ENCODE results near the gene RRP15. TPM values are rescaled to one million over a fixed set of nuclear protein-coding genes. Genes with fewer than 3 reads are reported as not detected.

RRP15 gene
- total and polyA plus RNA-seq, 2 donors (not counting 1 experiment from before 2014, with no cell fraction given) = 6.9 to 8.6 TPM

- Histone ChIP-seq H3K4me3 (replicated peaks in 1 of 4; ENCODE audit: control extremely low read depth in 1 of 4, insufficient read depth in 1 of 4, low read depth in 3 of 4, low read length in 4 of 4) (no peak overlapping the region), H3K27me3 (ENCODE audit: control insufficient read depth, insufficient read depth, low read length) (no peaks in the 10 kb centered on the region), H3K36me3 (ENCODE audit: control insufficient read depth, insufficient read depth, low read length) (no peaks in the 10 kb centered on the region), H3K9me3 (ENCODE audit: control insufficient read depth, insufficient read depth, low read depth, low read length) (no peaks in the 10 kb centered on the region), H4K20me1 (ENCODE audit: control insufficient read depth, extremely low read depth, insufficient read depth, low read length) (no peaks in the 10 kb centered on the region), H3K4me2 (ENCODE audit: extremely low read depth, insufficient read depth, low read length) (no peak overlapping the region), H3K4me1 (ENCODE audit: control insufficient read depth, extremely low read depth, insufficient read depth, low read length) (peaks cover 3% of the 10 kb centered on the region), H2AFZ (ENCODE audit: low read length) (no peak overlapping the region), H3K27ac (ENCODE audit: insufficient read depth, low read length) (no peak overlapping the region), H3K79me2 (ENCODE audit: control insufficient read depth, insufficient read depth, low read length) (peaks cover 5% of the 10 kb centered on the region), H3K9ac (ENCODE audit: insufficient read depth, low read length) (no peak overlapping the region)
- DNase-seq (ENCODE audit: low read depth in 2 of 2) = no peak
- TF ChIP-seq CTCF (conservative IDR thresholded peaks at IDR 0.05 in 1 of 2, IDR thresholded peaks at IDR 0.05 in 1 of 2; ENCODE audit: low read depth in 1 of 2, low read length in 2 of 2) = no peak
- TF ChIP-seq EZH2 (IDR thresholded peaks at IDR 0.05; ENCODE audit: low read length, missing control alignments) = no peak
Observed at GRCh38 chr1:218298398-218298797, 13.3 kb downstream of the RRP15 start.

GRCh38 chr1:218299416-218299815, 14.3 kb downstream of the RRP15 start:
- no peaks in the 10 kb centered on the region for H3K27me3 ChIP-seq (ENCODE audit: control insufficient read depth, insufficient read depth, low read length)
- H2AFZ ChIP-seq (ENCODE audit: low read length) = no peak overlapping the region
- DNase-seq (ENCODE audit: low read depth in 2 of 2) = peak; percentile 65 to 78
- peaks cover 2% of the 10 kb centered on the region for H3K79me2 ChIP-seq (ENCODE audit: control insufficient read depth, insufficient read depth, low read length)
- no peak overlapping the region for H3K9ac ChIP-seq (ENCODE audit: insufficient read depth, low read length)
- no peaks in the 10 kb centered on the region for H3K9me3 ChIP-seq (ENCODE audit: control insufficient read depth, insufficient read depth, low read depth, low read length)
- no peaks in the 10 kb centered on the region for H3K36me3 ChIP-seq (ENCODE audit: control insufficient read depth, insufficient read depth, low read length)
- H4K20me1 ChIP-seq (ENCODE audit: control insufficient read depth, extremely low read depth, insufficient read depth, low read length) = no peaks in the 10 kb centered on the region
- no peaks in the 10 kb centered on the region for H3K4me1 ChIP-seq (ENCODE audit: control insufficient read depth, extremely low read depth, insufficient read depth, low read length)
- H3K27ac ChIP-seq (ENCODE audit: insufficient read depth, low read length) = no peak overlapping the region
- no peak for TF ChIP-seq EZH2 (IDR thresholded peaks at IDR 0.05; ENCODE audit: low read length, missing control alignments)
- TF ChIP-seq CTCF (conservative IDR thresholded peaks at IDR 0.05 in 1 of 2, IDR thresholded peaks at IDR 0.05 in 1 of 2; ENCODE audit: low read depth in 1 of 2, low read length in 2 of 2) = peak; percentile 56 to 65
- H3K4me3 ChIP-seq (replicated peaks in 1 of 4; ENCODE audit: control extremely low read depth in 1 of 4, insufficient read depth in 1 of 4, low read depth in 3 of 4, low read length in 4 of 4) = no peak overlapping the region
- H3K4me2 ChIP-seq (ENCODE audit: extremely low read depth, insufficient read depth, low read length) = no peak overlapping the region

- Histone ChIP-seq H3K4me1 (ENCODE audit: control insufficient read depth, extremely low read depth, insufficient read depth, low read length) (no peaks in the 10 kb centered on the region), H3K4me2 (ENCODE audit: extremely low read depth, insufficient read depth, low read length) (no peak overlapping the region), H3K27ac (ENCODE audit: insufficient read depth, low read length) (no peak overlapping the region), H3K36me3 (ENCODE audit: control insufficient read depth, insufficient read depth, low read length) (no peaks in the 10 kb centered on the region), H3K4me3 (replicated peaks in 1 of 4; ENCODE audit: control extremely low read depth in 1 of 4, insufficient read depth in 1 of 4, low read depth in 3 of 4, low read length in 4 of 4) (no peak overlapping the region), H4K20me1 (ENCODE audit: control insufficient read depth, extremely low read depth, insufficient read depth, low read length) (no peaks in the 10 kb centered on the region), H3K27me3 (ENCODE audit: control insufficient read depth, insufficient read depth, low read length) (no peaks in the 10 kb centered on the region), H3K9ac (ENCODE audit: insufficient read depth, low read length) (no peak overlapping the region), H3K79me2 (ENCODE audit: control insufficient read depth, insufficient read depth, low read length) (peaks cover 2% of the 10 kb centered on the region), H2AFZ (ENCODE audit: low read length) (no peak overlapping the region), H3K9me3 (ENCODE audit: control insufficient read depth, insufficient read depth, low read depth, low read length) (no peaks in the 10 kb centered on the region)
- TF ChIP-seq EZH2 (IDR thresholded peaks at IDR 0.05; ENCODE audit: low read length, missing control alignments) = no peak
- no peak for TF ChIP-seq CTCF (conservative IDR thresholded peaks at IDR 0.05 in 1 of 2, IDR thresholded peaks at IDR 0.05 in 1 of 2; ENCODE audit: low read depth in 1 of 2, low read length in 2 of 2)
- DNase-seq (ENCODE audit: low read depth in 2 of 2) = no peak
Observed at GRCh38 chr1:218301217-218301616, 16.1 kb downstream of the RRP15 start.
